Measurements from ENCODE around the gene PRAMEF9.
"Not testable (repeated sequence)": the region's sequence is repeated elsewhere in the genome, so short reads cannot be mapped to it uniquely, and the experiment has no call there.

DNA sequence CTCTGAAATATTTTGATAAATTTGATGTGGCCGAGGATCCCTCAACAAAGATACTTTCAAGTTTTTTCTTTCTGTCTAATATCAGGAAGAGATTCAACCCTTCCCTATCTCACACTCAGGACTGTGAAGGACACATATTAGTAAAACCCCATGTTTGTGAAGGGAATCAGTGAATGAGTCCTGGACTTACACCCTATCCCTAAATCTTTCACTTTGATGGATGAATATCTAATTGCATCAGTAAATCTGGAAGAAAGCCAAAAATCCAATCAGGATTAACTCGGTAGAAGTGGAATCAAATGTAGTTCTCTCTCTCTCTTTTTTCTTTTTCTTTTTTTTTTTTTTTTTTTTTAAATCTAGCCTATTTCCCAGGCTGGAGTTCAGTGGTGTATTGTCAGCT lies at the start of gene PRAMEF9:
- TF ChIP-seq, protein P1, sequence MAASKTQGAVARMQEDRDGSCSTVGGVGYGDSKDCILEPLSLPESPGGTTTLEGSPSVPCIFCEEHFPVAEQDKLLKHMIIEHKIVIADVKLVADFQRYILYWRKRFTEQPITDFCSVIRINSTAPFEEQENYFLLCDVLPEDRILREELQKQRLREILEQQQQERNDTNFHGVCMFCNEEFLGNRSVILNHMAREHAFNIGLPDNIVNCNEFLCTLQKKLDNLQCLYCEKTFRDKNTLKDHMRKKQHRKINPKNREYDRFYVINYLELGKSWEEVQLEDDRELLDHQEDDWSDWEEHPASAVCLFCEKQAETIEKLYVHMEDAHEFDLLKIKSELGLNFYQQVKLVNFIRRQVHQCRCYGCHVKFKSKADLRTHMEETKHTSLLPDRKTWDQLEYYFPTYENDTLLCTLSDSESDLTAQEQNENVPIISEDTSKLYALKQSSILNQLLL (CRISPR knock-in tag; IDR thresholded peaks at IDR 0.05; ENCODE audit: borderline replicate concordance) = not testable (repeated sequence)
- TF ChIP-seq, protein P2, sequence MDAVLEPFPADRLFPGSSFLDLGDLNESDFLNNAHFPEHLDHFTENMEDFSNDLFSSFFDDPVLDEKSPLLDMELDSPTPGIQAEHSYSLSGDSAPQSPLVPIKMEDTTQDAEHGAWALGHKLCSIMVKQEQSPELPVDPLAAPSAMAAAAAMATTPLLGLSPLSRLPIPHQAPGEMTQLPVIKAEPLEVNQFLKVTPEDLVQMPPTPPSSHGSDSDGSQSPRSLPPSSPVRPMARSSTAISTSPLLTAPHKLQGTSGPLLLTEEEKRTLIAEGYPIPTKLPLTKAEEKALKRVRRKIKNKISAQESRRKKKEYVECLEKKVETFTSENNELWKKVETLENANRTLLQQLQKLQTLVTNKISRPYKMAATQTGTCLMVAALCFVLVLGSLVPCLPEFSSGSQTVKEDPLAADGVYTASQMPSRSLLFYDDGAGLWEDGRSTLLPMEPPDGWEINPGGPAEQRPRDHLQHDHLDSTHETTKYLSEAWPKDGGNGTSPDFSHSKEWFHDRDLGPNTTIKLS (IDR thresholded peaks at IDR 0.05; ENCODE audit: borderline replicate concordance, low read depth) = not testable (repeated sequence)
- not testable (repeated sequence) for TF ChIP-seq FOXP1 (CRISPR knock-in tag; IDR thresholded peaks at IDR 0.05); FOS (IDR thresholded peaks at IDR 0.05; ENCODE audit: extremely low read depth, insufficient read length); POLR2AphosphoS5 (IDR thresholded peaks at IDR 0.05; ENCODE audit: control insufficient read depth, insufficient read depth, low read depth, low read length); NFYB (IDR thresholded peaks at IDR 0.05; ENCODE audit: extremely low read depth, insufficient read length); POLR2A (conservative IDR thresholded peaks at IDR 0.05); SP1 (CRISPR knock-in tag; IDR thresholded peaks at IDR 0.05)
- TF ChIP-seq, protein P3, sequence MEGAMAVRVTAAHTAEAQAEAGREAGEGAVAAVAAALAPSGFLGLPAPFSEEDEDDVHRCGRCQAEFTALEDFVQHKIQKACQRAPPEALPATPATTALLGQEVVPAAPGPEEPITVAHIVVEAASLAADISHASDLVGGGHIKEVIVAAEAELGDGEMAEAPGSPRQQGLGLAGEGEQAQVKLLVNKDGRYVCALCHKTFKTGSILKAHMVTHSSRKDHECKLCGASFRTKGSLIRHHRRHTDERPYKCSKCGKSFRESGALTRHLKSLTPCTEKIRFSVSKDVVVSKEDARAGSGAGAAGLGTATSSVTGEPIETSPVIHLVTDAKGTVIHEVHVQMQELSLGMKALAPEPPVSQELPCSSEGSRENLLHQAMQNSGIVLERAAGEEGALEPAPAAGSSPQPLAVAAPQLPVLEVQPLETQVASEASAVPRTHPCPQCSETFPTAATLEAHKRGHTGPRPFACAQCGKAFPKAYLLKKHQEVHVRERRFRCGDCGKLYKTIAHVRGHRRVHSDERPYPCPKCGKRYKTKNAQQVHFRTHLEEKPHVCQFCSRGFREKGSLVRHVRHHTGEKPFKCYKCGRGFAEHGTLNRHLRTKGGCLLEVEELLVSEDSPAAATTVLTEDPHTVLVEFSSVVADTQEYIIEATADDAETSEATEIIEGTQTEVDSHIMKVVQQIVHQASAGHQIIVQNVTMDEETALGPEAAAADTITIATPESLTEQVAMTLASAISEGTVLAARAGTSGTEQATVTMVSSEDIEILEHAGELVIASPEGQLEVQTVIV (CRISPR knock-in tag; IDR thresholded peaks at IDR 0.05; ENCODE audit: borderline replicate concordance) = not testable (repeated sequence)

Measured in K562 (cell line).